GM19193 (cell line): Measurements from ENCODE around the gene BRD2.

Source experiments
- POLR2A ChIP-seq: IDR thresholded peaks from 4 replicates; pipeline ENCODE4 v1.6.1; 2011; ENCODE audit not compliant: insufficient read depth, insufficient read length; ENCODE audit errors: extremely low read depth

Gene BRD2

GRCh38 chr6:32993363-32993973 is 25.1 kb downstream of the BRD2 start:
- TF ChIP-seq POLR2A: no peak

GRCh38 chr6:32995448-32995847 is 27.1 kb downstream of the BRD2 start:
- TF ChIP-seq POLR2A: no peak

GRCh38 chr6:33000055-33000454 is 31.7 kb downstream of the BRD2 start:
- no peak for TF ChIP-seq POLR2A

- TF ChIP-seq POLR2A: no peak
Observed at GRCh38 chr6:33001685-33002084, 33.3 kb downstream of the BRD2 start.

- no peak for TF ChIP-seq POLR2A
Observed at GRCh38 chr6:33004940-33005339, 36.5 kb downstream of the BRD2 start.

GRCh38 chr6:33007831-33008400 is 39.5 kb downstream of the BRD2 start:
- no peak for TF ChIP-seq POLR2A

GRCh38 chr6:33008944-33009861 is 40.8 kb downstream of the BRD2 start, which contains the start of gene HLA-DOA:
TSS of gene HLA-DOA (minus strand) at chr6:33009591.
- TF ChIP-seq POLR2A: peak; percentile 90

GRCh38 chr6:33010356-33010755 is 42.0 kb downstream of the BRD2 start:
- TF ChIP-seq POLR2A: no peak

- no peak for TF ChIP-seq POLR2A
Observed at GRCh38 chr6:33013608-33014007, 45.2 kb downstream of the BRD2 start.

- TF ChIP-seq POLR2A: no peak
Observed at GRCh38 chr6:33014841-33015634, 46.6 kb downstream of the BRD2 start.

GRCh38 chr6:33015798-33016197 is 47.4 kb downstream of the BRD2 start:
- no peak for TF ChIP-seq POLR2A

GRCh38 chr6:33017018-33017417 is 48.6 kb downstream of the BRD2 start:
- TF ChIP-seq POLR2A: no peak

- no peak for TF ChIP-seq POLR2A
Observed at GRCh38 chr6:33017694-33018353, 49.4 kb downstream of the BRD2 start.

- TF ChIP-seq POLR2A: no peak
Observed at GRCh38 chr6:33018418-33018817, 50.0 kb downstream of the BRD2 start.
